Measurements from ENCODE around the gene RLN2.

Gene RLN2

DNA sequence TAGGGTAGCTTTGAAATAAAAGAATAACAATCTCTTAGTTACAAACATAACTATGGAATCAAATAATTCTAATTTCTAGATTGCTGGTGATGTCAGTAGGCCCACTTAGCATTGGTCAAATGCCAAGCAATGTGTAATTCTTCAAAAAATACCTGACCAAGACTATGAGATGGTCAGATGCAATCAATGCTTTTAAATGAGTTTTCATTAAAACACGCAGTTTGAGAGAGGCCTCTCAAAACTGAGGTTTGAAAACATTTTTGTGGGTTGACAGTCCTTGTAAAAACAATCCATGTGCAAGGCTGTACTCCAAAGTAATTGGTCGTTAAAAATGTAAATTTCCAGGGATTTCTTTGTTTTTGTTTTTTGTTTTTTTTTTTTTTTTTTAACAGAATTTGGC, 1.2 kb upstream of the RLN2 start:
- POLR2A ChIA-PET = no interaction called here
- DNase-seq = no peak

DNA sequence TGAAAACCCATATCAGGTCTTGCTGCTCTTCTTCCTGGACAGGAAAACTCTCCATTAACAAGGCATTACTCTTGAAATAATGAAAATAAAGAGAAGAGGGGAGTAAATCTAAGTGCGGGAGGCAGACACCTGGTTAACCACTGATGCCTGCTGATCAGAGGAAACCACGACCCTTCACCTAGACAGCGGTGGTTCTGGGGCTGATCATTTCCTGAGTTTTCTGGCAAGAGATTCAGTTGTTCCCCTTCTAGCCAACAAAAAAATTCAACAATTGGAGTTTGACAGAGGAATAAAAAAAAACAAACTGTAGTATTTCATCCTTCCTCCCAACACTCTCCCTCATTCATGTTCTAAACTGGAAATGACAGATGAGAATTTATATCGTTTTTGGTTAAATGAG, 3.0 kb downstream of the RLN2 start:
- WGBS (ENCODE audit: insufficient coverage) = no CpG with 5 or more reads among the region's 4 CpGs
- POLR2A ChIA-PET = no interaction called here
- CTCF ChIA-PET = no interaction called here
- Histone ChIP-seq H3K27ac (ENCODE audit: insufficient read depth in 1 of 2, low read depth in 1 of 2, low read length in 2 of 2, poor library complexity in 1 of 2, severe bottlenecking in 2 of 2) (no peak overlapping the region), H3K9me3 (ENCODE audit: control extremely low read depth in 1 of 5, control insufficient read depth in 4 of 5, insufficient read depth in 2 of 5, low read depth in 1 of 5, low read length in 4 of 5) (no peaks in the 10 kb centered on the region), H3K4me3 (ENCODE audit: control insufficient read depth in 1 of 7, extremely low read depth in 1 of 7, insufficient read depth in 4 of 7, low read depth in 2 of 7, low read length in 6 of 7) (peak overlapping the region in 1 of 7 experiments; percentile 24), H3K4me1 (ENCODE audit: control extremely low read depth in 1 of 4, control insufficient read depth in 4 of 4, insufficient read depth in 4 of 4, low read length in 3 of 4) (peaks cover 0 to 19% (median 8%) of the 10 kb centered on the region in 4 experiments), H3K36me3 (ENCODE audit: control insufficient read depth in 4 of 4, insufficient read depth in 4 of 4, low read length in 3 of 4) (no peaks in the 10 kb centered on the region), H3K27me3 (replicated peaks in 2 of 5; ENCODE audit: control insufficient read depth in 4 of 5, insufficient read depth in 5 of 5, low read length in 4 of 5) (no peaks in the 10 kb centered on the region)
- peak in 2 of 3 donors; percentile 65 to 75 for DNase-seq

More for the DNA sequence above, 1.2 kb upstream of the RLN2 start:
- Histone ChIP-seq H3K4me3 (ENCODE audit: control insufficient read depth in 1 of 7, extremely low read depth in 1 of 7, insufficient read depth in 4 of 7, low read depth in 2 of 7, low read length in 6 of 7) (no peak overlapping the region), H3K4me1 (ENCODE audit: control extremely low read depth in 1 of 4, control insufficient read depth in 4 of 4, insufficient read depth in 4 of 4, low read length in 3 of 4) (peaks cover 0 to 19% (median 8%) of the 10 kb centered on the region in 4 experiments), H3K36me3 (ENCODE audit: control insufficient read depth in 4 of 4, insufficient read depth in 4 of 4, low read length in 3 of 4) (no peaks in the 10 kb centered on the region), H3K27me3 (replicated peaks in 2 of 5; ENCODE audit: control insufficient read depth in 4 of 5, insufficient read depth in 5 of 5, low read length in 4 of 5) (no peaks in the 10 kb centered on the region), H3K27ac (ENCODE audit: insufficient read depth in 1 of 2, low read depth in 1 of 2, low read length in 2 of 2, poor library complexity in 1 of 2, severe bottlenecking in 2 of 2) (no peak overlapping the region), H3K9me3 (ENCODE audit: control extremely low read depth in 1 of 5, control insufficient read depth in 4 of 5, insufficient read depth in 2 of 5, low read depth in 1 of 5, low read length in 4 of 5) (no peaks in the 10 kb centered on the region)
- CTCF ChIA-PET = no interaction called here
- 100% methylated on average over 1 of the region's 2 CpGs for WGBS (ENCODE audit: insufficient coverage)

DNA sequence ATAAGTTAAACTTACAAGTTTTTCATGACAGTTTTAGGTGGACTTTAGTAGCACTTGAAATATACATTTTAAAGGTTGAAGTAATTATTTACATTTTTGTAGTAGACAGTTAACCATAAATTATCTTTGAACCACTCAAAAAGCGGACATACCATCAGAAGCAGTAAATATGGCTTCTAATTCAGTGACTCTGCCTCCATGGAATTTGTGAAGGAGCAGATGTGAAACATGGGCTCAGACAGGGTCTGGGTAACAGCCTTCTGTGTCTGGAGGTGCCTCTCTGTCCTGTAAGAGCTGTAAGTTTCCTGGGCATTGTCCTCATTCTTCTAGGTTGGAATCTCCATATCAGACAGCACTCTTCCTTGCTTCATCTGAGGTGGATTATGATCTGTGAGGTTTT, 12.4 kb downstream of the RLN2 start:
- no peak overlapping the region for H3K4me3 ChIP-seq (ENCODE audit: control insufficient read depth in 1 of 7, extremely low read depth in 1 of 7, insufficient read depth in 4 of 7, low read depth in 2 of 7, low read length in 6 of 7)
- H3K9me3 ChIP-seq (ENCODE audit: control extremely low read depth in 1 of 5, control insufficient read depth in 4 of 5, insufficient read depth in 2 of 5, low read depth in 1 of 5, low read length in 4 of 5) = peaks cover 0 to 6% (median 2%) of the 10 kb centered on the region in 5 experiments
- no peaks in the 10 kb centered on the region for H3K27me3 ChIP-seq (replicated peaks in 2 of 5; ENCODE audit: control insufficient read depth in 4 of 5, insufficient read depth in 5 of 5, low read length in 4 of 5)
- no peak for DNase-seq
- H3K36me3 ChIP-seq (ENCODE audit: control insufficient read depth in 4 of 4, insufficient read depth in 4 of 4, low read length in 3 of 4) = no peaks in the 10 kb centered on the region
- CTCF ChIA-PET = no interaction called here
- 100% methylated on average over 1 of the region's 1 CpG for WGBS (ENCODE audit: insufficient coverage)
- no peaks in the 10 kb centered on the region for H3K4me1 ChIP-seq (ENCODE audit: control extremely low read depth in 1 of 4, control insufficient read depth in 4 of 4, insufficient read depth in 4 of 4, low read length in 3 of 4)
- no peak overlapping the region for H3K27ac ChIP-seq (ENCODE audit: insufficient read depth in 1 of 2, low read depth in 1 of 2, low read length in 2 of 2, poor library complexity in 1 of 2, severe bottlenecking in 2 of 2)
- POLR2A ChIA-PET = no interaction called here

DNA sequence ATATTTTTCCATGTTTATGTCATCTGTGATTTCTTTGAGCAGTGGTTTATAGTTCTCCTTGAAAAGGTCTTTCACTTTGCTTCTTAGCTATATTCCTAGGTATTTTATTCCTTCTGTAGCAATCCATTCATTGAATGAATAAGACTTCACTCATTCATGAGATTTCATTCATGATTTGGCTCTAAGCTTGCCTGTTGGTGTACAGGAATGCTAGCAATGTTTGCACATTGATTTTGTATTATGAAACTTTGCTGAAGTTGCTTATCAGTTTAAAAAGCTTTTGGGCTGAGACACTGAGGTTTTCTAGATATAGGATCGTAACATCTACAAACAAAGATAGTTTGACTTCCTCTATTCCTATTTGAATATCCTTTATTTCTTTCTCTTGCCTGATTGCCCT, 15.9 kb downstream of the RLN2 start:
- no peak overlapping the region for H3K4me3 ChIP-seq (ENCODE audit: control insufficient read depth in 1 of 7, extremely low read depth in 1 of 7, insufficient read depth in 4 of 7, low read depth in 2 of 7, low read length in 6 of 7)
- DNase-seq = no peak
- ChIA-PET CTCF (no interaction called here), POLR2A (no interaction called here)
- peaks cover 0 to 4% (median 0%) of the 10 kb centered on the region in 5 experiments for H3K9me3 ChIP-seq (ENCODE audit: control extremely low read depth in 1 of 5, control insufficient read depth in 4 of 5, insufficient read depth in 2 of 5, low read depth in 1 of 5, low read length in 4 of 5)
- H3K4me1 ChIP-seq (ENCODE audit: control extremely low read depth in 1 of 4, control insufficient read depth in 4 of 4, insufficient read depth in 4 of 4, low read length in 3 of 4) = no peaks in the 10 kb centered on the region
- no peak overlapping the region for H3K27ac ChIP-seq (ENCODE audit: insufficient read depth in 1 of 2, low read depth in 1 of 2, low read length in 2 of 2, poor library complexity in 1 of 2, severe bottlenecking in 2 of 2)
- H3K36me3 ChIP-seq (ENCODE audit: control insufficient read depth in 4 of 4, insufficient read depth in 4 of 4, low read length in 3 of 4) = no peaks in the 10 kb centered on the region
- WGBS (ENCODE audit: insufficient coverage) = 83% methylated on average over 1 of the region's 1 CpG
- no peaks in the 10 kb centered on the region for H3K27me3 ChIP-seq (replicated peaks in 2 of 5; ENCODE audit: control insufficient read depth in 4 of 5, insufficient read depth in 5 of 5, low read length in 4 of 5)

DNA sequence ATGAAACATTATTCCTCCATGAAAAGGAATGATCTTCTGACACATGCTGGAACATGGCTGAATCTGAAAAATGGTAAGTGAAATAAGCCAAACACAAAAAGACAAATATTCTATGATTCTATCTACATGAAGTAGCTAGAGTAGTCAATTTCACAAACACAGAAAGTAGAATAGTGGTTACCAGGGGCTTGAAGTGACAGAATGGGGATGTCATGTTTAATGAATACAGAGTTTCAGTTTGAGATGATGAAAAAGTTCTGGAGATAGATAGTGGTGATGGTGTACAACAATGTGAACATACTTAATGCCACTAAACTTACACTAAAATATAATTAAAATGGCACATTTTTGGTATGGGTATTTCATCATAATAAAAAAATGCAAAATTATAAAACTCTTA, 18.3 kb downstream of the RLN2 start:
- H3K27ac ChIP-seq (ENCODE audit: insufficient read depth in 1 of 2, low read depth in 1 of 2, low read length in 2 of 2, poor library complexity in 1 of 2, severe bottlenecking in 2 of 2) = no peak overlapping the region
- peaks cover 0 to 4% (median 0%) of the 10 kb centered on the region in 5 experiments for H3K9me3 ChIP-seq (ENCODE audit: control extremely low read depth in 1 of 5, control insufficient read depth in 4 of 5, insufficient read depth in 2 of 5, low read depth in 1 of 5, low read length in 4 of 5)
- ChIA-PET CTCF (no interaction called here), POLR2A (no interaction called here)
- no peaks in the 10 kb centered on the region for H3K36me3 ChIP-seq (ENCODE audit: control insufficient read depth in 4 of 4, insufficient read depth in 4 of 4, low read length in 3 of 4)
- no peaks in the 10 kb centered on the region for H3K27me3 ChIP-seq (replicated peaks in 2 of 5; ENCODE audit: control insufficient read depth in 4 of 5, insufficient read depth in 5 of 5, low read length in 4 of 5)
- no peak overlapping the region for H3K4me3 ChIP-seq (ENCODE audit: control insufficient read depth in 1 of 7, extremely low read depth in 1 of 7, insufficient read depth in 4 of 7, low read depth in 2 of 7, low read length in 6 of 7)
- DNase-seq = no peak
- H3K4me1 ChIP-seq (ENCODE audit: control extremely low read depth in 1 of 4, control insufficient read depth in 4 of 4, insufficient read depth in 4 of 4, low read length in 3 of 4) = no peaks in the 10 kb centered on the region

DNA sequence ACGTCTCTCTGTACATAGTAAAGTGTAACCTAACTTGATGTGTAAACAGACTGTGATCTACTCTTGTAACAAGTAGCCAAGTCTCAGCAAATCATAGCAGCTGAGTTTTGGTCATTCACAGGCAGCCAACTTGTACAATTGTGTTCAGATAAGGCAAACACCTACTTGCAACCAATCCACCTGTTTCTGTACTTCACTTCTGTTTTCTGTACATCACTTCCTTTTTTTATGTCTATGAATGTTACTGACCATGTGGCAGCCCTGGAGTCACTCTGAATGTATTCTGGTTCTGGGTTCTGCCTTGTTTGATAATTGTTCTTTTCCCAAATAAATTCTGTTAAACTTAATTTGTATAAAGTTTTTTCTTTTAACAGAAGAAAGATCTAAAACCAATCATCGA, 26.0 kb downstream of the RLN2 start:
- H3K27me3 ChIP-seq (replicated peaks in 2 of 5; ENCODE audit: control insufficient read depth in 4 of 5, insufficient read depth in 5 of 5, low read length in 4 of 5) = no peaks in the 10 kb centered on the region
- no peaks in the 10 kb centered on the region for H3K36me3 ChIP-seq (ENCODE audit: control insufficient read depth in 4 of 4, insufficient read depth in 4 of 4, low read length in 3 of 4)
- H3K4me3 ChIP-seq (ENCODE audit: control insufficient read depth in 1 of 7, extremely low read depth in 1 of 7, insufficient read depth in 4 of 7, low read depth in 2 of 7, low read length in 6 of 7) = no peak overlapping the region
- POLR2A ChIA-PET = no interaction called here
- no peaks in the 10 kb centered on the region for H3K4me1 ChIP-seq (ENCODE audit: control extremely low read depth in 1 of 4, control insufficient read depth in 4 of 4, insufficient read depth in 4 of 4, low read length in 3 of 4)
- WGBS (ENCODE audit: insufficient coverage) = no CpG with 5 or more reads among the region's 2 CpGs
- H3K9me3 ChIP-seq (ENCODE audit: control extremely low read depth in 1 of 5, control insufficient read depth in 4 of 5, insufficient read depth in 2 of 5, low read depth in 1 of 5, low read length in 4 of 5) = no peaks in the 10 kb centered on the region
- CTCF ChIA-PET = interaction anchor here (1.0 kb wide), 1 partner anchor 312 kb away, joined by 3 read pairs; no protein-coding TSS in a partner anchor
- H3K27ac ChIP-seq (ENCODE audit: insufficient read depth in 1 of 2, low read depth in 1 of 2, low read length in 2 of 2, poor library complexity in 1 of 2, severe bottlenecking in 2 of 2) = no peak overlapping the region
- peak in 2 of 3 donors; percentile 15 to 27 for DNase-seq

DNA sequence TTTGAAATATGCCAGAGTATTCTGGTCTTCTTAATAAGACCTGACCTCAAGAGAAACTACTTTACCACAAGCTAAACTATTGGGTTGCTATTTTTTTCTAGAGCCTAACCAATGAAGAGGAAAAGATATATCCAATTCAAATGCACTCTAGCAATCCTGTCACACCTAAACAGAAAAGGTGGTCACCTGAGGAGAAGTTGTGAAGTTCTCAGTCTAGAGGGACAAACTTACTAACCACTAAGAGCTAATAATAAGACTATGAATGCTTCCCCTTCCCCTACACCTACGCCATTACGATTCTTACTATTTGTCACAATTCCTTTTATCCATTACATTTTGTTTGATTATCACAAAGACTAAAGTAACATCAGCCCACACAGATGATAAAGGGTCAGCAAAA, 29.7 kb downstream of the RLN2 start:
- H3K27ac ChIP-seq (ENCODE audit: insufficient read depth in 1 of 2, low read depth in 1 of 2, low read length in 2 of 2, poor library complexity in 1 of 2, severe bottlenecking in 2 of 2) = no peak overlapping the region
- H3K27me3 ChIP-seq (replicated peaks in 2 of 5; ENCODE audit: control insufficient read depth in 4 of 5, insufficient read depth in 5 of 5, low read length in 4 of 5) = no peaks in the 10 kb centered on the region
- no peaks in the 10 kb centered on the region for H3K9me3 ChIP-seq (ENCODE audit: control extremely low read depth in 1 of 5, control insufficient read depth in 4 of 5, insufficient read depth in 2 of 5, low read depth in 1 of 5, low read length in 4 of 5)
- POLR2A ChIA-PET = no interaction called here
- no peak overlapping the region for H3K4me3 ChIP-seq (ENCODE audit: control insufficient read depth in 1 of 7, extremely low read depth in 1 of 7, insufficient read depth in 4 of 7, low read depth in 2 of 7, low read length in 6 of 7)
- no peaks in the 10 kb centered on the region for H3K4me1 ChIP-seq (ENCODE audit: control extremely low read depth in 1 of 4, control insufficient read depth in 4 of 4, insufficient read depth in 4 of 4, low read length in 3 of 4)
- CTCF ChIA-PET = no interaction called here
- 100% methylated on average over 2 of the region's 2 CpGs for WGBS (ENCODE audit: insufficient coverage)
- no peaks in the 10 kb centered on the region for H3K36me3 ChIP-seq (ENCODE audit: control insufficient read depth in 4 of 4, insufficient read depth in 4 of 4, low read length in 3 of 4)
- no peak for DNase-seq
